Liver (tissue), 9 donors: Measurements from ENCODE around the gene UQCR10. TPM values are rescaled to one million over a fixed set of nuclear protein-coding genes. Genes with fewer than 3 reads are reported as not detected.

ENCODE experiments used
- DNase-seq: peaks from one replicate; pipeline ENCODE4 v3.0.0-alpha.2; 2017; ENCODE audit warnings: low spot score
- H3K27ac ChIP-seq, 2 donors: one replicate each; pipeline ENCODE4 v1.7.0; 2013; ENCODE audit warnings: inconsistent platforms in 2 of 2, low read length in 2 of 2, control low read depth in 1 of 2, low read depth in 1 of 2, mild to moderate bottlenecking in 1 of 2
- H3K27me3 ChIP-seq, 4 donors: one replicate each; pipeline versions ENCODE4 v1.6.1 to v1.7.0; 2013; ENCODE audit warnings: low read length in 3 of 4, inconsistent platforms in 1 of 4, mild to moderate bottlenecking in 1 of 4, moderate library complexity in 1 of 4; ENCODE audit not compliant: control insufficient read depth in 4 of 4, insufficient read depth in 4 of 4
- H3K36me3 ChIP-seq, 4 donors: one replicate each; pipeline versions ENCODE4 v1.6.1 to v1.7.0; 2013; ENCODE audit warnings: low read length in 3 of 4, mild to moderate bottlenecking in 3 of 4, low read depth in 1 of 4, moderate library complexity in 1 of 4; ENCODE audit not compliant: control insufficient read depth in 4 of 4, insufficient read depth in 3 of 4
- H3K4me1 ChIP-seq, 4 donors: one replicate each; pipeline versions ENCODE4 v1.6.1 to v1.7.0; 2013; ENCODE audit warnings: low read length in 3 of 4, mild to moderate bottlenecking in 3 of 4, moderate library complexity in 1 of 4; ENCODE audit not compliant: control insufficient read depth in 4 of 4, insufficient read depth in 4 of 4
- H3K4me3 ChIP-seq, 3 donors: one replicate each; pipeline versions ENCODE4 v1.6.1 to v1.7.0; 2013; ENCODE audit warnings: low read length in 3 of 3, control low read depth in 1 of 3, low read depth in 1 of 3, mild to moderate bottlenecking in 1 of 3
- H3K9ac ChIP-seq, 2 donors: one replicate each; pipeline ENCODE4 v1.7.0; 2013; ENCODE audit warnings: low read length in 2 of 2, mild to moderate bottlenecking in 2 of 2, moderate library complexity in 2 of 2, control low read depth in 1 of 2, low read depth in 1 of 2
- H3K9me3 ChIP-seq, 4 donors: one replicate each; pipeline versions ENCODE4 v1.6.1 to v1.7.0; 2013; ENCODE audit warnings: low read length in 3 of 4; ENCODE audit not compliant: control insufficient read depth in 4 of 4
- EGR1 ChIP-seq, 2 donors: IDR thresholded peaks; 2 replicates each; pipeline ENCODE4 v1.6.1; 2016 to 2018; ENCODE audit warnings: antibody characterized with exemption in 2 of 2, low read depth in 2 of 2
- FOXA1 ChIP-seq: IDR thresholded peaks from 2 replicates; pipeline ENCODE4 v1.6.1; 2016; ENCODE audit warnings: antibody characterized with exemption
- FOXA2 ChIP-seq: IDR thresholded peaks from 2 replicates; pipeline ENCODE4 v1.6.1; 2016; ENCODE audit warnings: antibody characterized with exemption
- GABPA ChIP-seq, 2 donors: IDR thresholded peaks in 1 of 2; conservative IDR thresholded peaks in 1 of 2; 2 replicates each; pipeline ENCODE4 v1.6.1; 2016; ENCODE audit warnings: antibody characterized with exemption in 2 of 2, mild to moderate bottlenecking in 1 of 2, moderate library complexity in 1 of 2
- HNF4A ChIP-seq, 2 donors: conservative IDR thresholded peaks; 2 replicates each; pipeline ENCODE4 v1.6.1; 2016; ENCODE audit warnings: antibody characterized with exemption in 2 of 2, mild to moderate bottlenecking in 2 of 2
- NR2F2 ChIP-seq: IDR thresholded peaks from 2 replicates; pipeline ENCODE4 v1.6.1; 2016; ENCODE audit warnings: antibody characterized with exemption
- RAD21 ChIP-seq, 2 donors: IDR thresholded peaks; 2 replicates each; pipeline ENCODE4 v1.6.1; 2016; ENCODE audit warnings: antibody characterized with exemption in 2 of 2, mild to moderate bottlenecking in 2 of 2
- RXRA ChIP-seq, 2 donors: IDR thresholded peaks; 2 replicates each; pipeline ENCODE4 v1.6.1; 2017 to 2018; ENCODE audit warnings: antibody characterized with exemption in 2 of 2, mild to moderate bottlenecking in 1 of 2
- SP1 ChIP-seq: IDR thresholded peaks from 2 replicates; pipeline ENCODE4 v1.6.1; 2018; ENCODE audit warnings: antibody characterized with exemption, mild to moderate bottlenecking
- TAF1 ChIP-seq: conservative IDR thresholded peaks from 2 replicates; pipeline ENCODE4 v1.6.1; 2016; ENCODE audit warnings: antibody characterized with exemption, mild to moderate bottlenecking
- YY1 ChIP-seq: IDR thresholded peaks from 2 replicates; pipeline ENCODE4 v1.6.1; 2016; ENCODE audit warnings: antibody characterized with exemption, mild to moderate bottlenecking
- WGBS: extraction: QIAGEN DNeasy Blood & Tissue Kit; methylation state at CpG from one replicate; pipeline ENCODE4 v1.1.7; 2013; 5-methylcytosine and 5-hydroxymethylcytosine counted together
- polyA plus RNA-seq, 2 donors: library from polyadenylated mRNA; stranded (reverse) in 1 of 2; unstranded in 1 of 2; fragments of 200-250 nt in 1 of 2; fragments of >200 nt in 1 of 2; fragmentation: Nextera tagmentation in 1 of 2; extraction: Ambion mirVana in 1 of 2; gene quantifications; one replicate each; pipeline versions ENCODE4 v1.2.1 to v1.2.3, GENCODE V29; 2013 to 2015
- total RNA-seq, 2 donors: library from RNA; depleted of rRNA; stranded (reverse); fragments of >200 nt; gene quantifications; one replicate each; pipeline ENCODE4 v1.2.3, GENCODE V29; 2014
- TF ChIP-seq, protein P1 (sequence below): IDR thresholded peaks from 2 replicates; pipeline ENCODE4 v1.6.1; 2016; ENCODE audit warnings: antibody characterized with exemption
- TF ChIP-seq, protein P2 (sequence below): fragments of 150-350 bp; IDR thresholded peaks from 2 replicates; pipeline ENCODE4 v1.5.1; 2017; ENCODE audit warnings: improper control_type of control experiment, low read depth, low read length; ENCODE audit not compliant: missing input control
- TF ChIP-seq, protein P3 (sequence below): IDR thresholded peaks from 2 replicates; pipeline ENCODE4 v1.6.1; 2016; ENCODE audit warnings: antibody characterized with exemption
- TF ChIP-seq, protein P4 (sequence below): IDR thresholded peaks from 2 replicates; pipeline ENCODE4 v1.6.1; 2016; ENCODE audit warnings: antibody characterized with exemption, mild to moderate bottlenecking
- donor health status: healthy.
- donor health status: healthy.
- donor health status: healthy.
- donor health status: healthy.
- donor health status: healthy.

UQCR10 gene
- 10 to 100 TPM; 40.2 to 70.6 TPM for total RNA-seq
- polyA plus RNA-seq: 100 to 1,000 TPM; 133 to 243 TPM

DNA sequence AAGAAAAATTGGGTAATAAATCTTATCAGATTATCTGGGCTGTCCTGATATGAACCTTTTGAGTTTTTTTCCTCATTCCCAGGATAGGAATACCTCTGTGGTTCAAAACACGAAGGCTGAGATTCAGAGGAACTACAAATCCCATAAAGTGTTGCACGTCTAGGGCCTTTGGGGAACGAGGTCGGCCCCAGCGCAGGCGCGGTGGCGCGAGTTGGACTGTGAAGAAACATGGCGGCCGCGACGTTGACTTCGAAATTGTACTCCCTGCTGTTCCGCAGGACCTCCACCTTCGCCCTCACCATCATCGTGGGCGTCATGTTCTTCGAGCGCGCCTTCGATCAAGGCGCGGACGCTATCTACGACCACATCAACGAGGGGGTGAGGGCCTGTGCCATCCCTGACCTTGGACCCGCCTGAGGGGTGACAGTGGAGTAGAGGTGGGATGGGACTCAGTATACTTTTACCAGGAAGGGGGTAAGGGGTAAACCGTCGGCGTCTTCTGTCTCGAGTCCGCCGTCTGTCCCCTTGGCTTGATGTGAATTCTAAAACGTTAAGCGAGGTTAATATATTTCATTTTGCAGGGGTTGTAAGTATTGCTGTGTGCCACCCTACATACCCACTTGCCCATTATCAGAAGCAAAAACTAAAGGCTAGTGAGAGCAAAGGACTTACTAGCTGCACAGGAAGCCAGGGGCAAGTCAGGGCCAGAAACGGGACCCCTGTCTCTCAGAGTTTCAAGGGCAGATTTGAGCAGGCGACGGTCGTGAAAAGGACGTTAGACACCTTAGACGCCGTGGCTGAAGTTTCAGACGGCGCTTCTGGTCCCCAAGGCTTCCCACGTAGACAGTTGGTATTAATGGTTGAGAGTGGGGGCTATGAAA lies at the start of gene UQCR10:
TSS of gene UQCR10 (plus strand) at position 199 of the 881 bp plus-strand sequence. CDS start at position 229, 30 bp downstream.
- Histone ChIP-seq H3K4me3 (peak within 1 kb of the TSS; percentile 68 to 97 (median 85)), H3K27me3 (no peaks in the 10 kb centered on the region), H3K4me1 (peaks cover 5 to 25% (median 19%) of the 10 kb centered on the region in 4 donors), H3K9ac (peak within 1 kb of the TSS; percentile 85 to 88), H3K9me3 (no peaks in the 10 kb centered on the region), H3K36me3 (peaks cover 0 to 16% (median 11%) of the 10 kb centered on the region in 4 donors), H3K27ac (peak within 1 kb of the TSS; percentile 83 to 84)
- WGBS: 11% methylated on average over 46 of the region's 46 CpGs
- TF ChIP-seq YY1 (peak; percentile 98), EGR1 (IDR thresholded peaks at IDR 0.05; ENCODE audit: low read depth in 2 of 2) (no peak), HNF4A (conservative IDR thresholded peaks at IDR 0.05) (peak; percentile 18 to 34), RXRA (IDR thresholded peaks at IDR 0.05) (peak in 1 of 2 donors; percentile 2), NR2F2 (peak; percentile 15), FOXA2 (no peak), FOXA1 (no peak), SP1 (peak; percentile 5), RAD21 (IDR thresholded peaks at IDR 0.05) (peak in 1 of 2 donors; percentile 3)
- TF ChIP-seq, protein P1, sequence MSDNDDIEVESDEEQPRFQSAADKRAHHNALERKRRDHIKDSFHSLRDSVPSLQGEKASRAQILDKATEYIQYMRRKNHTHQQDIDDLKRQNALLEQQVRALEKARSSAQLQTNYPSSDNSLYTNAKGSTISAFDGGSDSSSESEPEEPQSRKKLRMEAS: no peak
- TF ChIP-seq, protein P2, sequence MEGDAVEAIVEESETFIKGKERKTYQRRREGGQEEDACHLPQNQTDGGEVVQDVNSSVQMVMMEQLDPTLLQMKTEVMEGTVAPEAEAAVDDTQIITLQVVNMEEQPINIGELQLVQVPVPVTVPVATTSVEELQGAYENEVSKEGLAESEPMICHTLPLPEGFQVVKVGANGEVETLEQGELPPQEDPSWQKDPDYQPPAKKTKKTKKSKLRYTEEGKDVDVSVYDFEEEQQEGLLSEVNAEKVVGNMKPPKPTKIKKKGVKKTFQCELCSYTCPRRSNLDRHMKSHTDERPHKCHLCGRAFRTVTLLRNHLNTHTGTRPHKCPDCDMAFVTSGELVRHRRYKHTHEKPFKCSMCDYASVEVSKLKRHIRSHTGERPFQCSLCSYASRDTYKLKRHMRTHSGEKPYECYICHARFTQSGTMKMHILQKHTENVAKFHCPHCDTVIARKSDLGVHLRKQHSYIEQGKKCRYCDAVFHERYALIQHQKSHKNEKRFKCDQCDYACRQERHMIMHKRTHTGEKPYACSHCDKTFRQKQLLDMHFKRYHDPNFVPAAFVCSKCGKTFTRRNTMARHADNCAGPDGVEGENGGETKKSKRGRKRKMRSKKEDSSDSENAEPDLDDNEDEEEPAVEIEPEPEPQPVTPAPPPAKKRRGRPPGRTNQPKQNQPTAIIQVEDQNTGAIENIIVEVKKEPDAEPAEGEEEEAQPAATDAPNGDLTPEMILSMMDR: no peak
- peak; percentile 89 for DNase-seq

DNA sequence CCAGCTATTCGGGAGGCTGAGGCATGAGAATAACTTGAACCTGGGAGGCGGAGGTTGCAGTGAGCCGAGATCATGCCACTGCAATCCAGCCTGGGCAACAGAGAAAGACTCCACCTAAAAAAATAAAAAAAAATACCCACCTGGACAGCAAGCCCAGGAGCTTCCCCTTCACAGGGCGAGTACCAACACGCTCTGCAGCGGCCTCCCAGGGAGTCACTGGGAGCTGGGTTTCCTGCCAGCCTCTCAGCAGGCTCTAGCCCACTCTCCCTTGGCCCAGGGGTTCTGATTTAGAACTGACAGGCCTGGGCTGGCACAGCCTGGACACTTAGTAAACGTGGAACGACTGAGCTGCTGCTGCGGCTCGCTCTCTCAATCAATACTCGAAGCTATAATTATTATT lies 49.4 kb upstream of the UQCR10 start:
- peaks cover 0 to 4% (median 2%) of the 10 kb centered on the region in 4 donors for H3K27me3 ChIP-seq
- H3K27ac ChIP-seq: no peak overlapping the region
- no peaks in the 10 kb centered on the region for H3K9me3 ChIP-seq
- 92% methylated on average over 11 of the region's 11 CpGs for WGBS
- H3K4me3 ChIP-seq: no peak overlapping the region
- no peak overlapping the region for H3K9ac ChIP-seq
- H3K36me3 ChIP-seq: no peaks in the 10 kb centered on the region
- peaks cover 0 to 8% (median 2%) of the 10 kb centered on the region in 4 donors for H3K4me1 ChIP-seq
- DNase-seq: no peak
- TF ChIP-seq HNF4A (conservative IDR thresholded peaks at IDR 0.05) (no peak), TAF1 (no peak), GABPA (IDR thresholded peaks at IDR 0.05 in 1 of 2, conservative IDR thresholded peaks at IDR 0.05 in 1 of 2) (no peak), FOXA2 (no peak), NR2F2 (no peak), FOXA1 (no peak), RAD21 (IDR thresholded peaks at IDR 0.05) (no peak)
- TF ChIP-seq, protein P1: no peak
- TF ChIP-seq, protein P2: no peak
- TF ChIP-seq, protein P3, sequence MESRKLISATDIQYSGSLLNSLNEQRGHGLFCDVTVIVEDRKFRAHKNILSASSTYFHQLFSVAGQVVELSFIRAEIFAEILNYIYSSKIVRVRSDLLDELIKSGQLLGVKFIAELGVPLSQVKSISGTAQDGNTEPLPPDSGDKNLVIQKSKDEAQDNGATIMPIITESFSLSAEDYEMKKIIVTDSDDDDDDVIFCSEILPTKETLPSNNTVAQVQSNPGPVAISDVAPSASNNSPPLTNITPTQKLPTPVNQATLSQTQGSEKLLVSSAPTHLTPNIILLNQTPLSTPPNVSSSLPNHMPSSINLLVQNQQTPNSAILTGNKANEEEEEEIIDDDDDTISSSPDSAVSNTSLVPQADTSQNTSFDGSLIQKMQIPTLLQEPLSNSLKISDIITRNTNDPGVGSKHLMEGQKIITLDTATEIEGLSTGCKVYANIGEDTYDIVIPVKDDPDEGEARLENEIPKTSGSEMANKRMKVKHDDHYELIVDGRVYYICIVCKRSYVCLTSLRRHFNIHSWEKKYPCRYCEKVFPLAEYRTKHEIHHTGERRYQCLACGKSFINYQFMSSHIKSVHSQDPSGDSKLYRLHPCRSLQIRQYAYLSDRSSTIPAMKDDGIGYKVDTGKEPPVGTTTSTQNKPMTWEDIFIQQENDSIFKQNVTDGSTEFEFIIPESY: no peak
- TF ChIP-seq, protein P4, sequence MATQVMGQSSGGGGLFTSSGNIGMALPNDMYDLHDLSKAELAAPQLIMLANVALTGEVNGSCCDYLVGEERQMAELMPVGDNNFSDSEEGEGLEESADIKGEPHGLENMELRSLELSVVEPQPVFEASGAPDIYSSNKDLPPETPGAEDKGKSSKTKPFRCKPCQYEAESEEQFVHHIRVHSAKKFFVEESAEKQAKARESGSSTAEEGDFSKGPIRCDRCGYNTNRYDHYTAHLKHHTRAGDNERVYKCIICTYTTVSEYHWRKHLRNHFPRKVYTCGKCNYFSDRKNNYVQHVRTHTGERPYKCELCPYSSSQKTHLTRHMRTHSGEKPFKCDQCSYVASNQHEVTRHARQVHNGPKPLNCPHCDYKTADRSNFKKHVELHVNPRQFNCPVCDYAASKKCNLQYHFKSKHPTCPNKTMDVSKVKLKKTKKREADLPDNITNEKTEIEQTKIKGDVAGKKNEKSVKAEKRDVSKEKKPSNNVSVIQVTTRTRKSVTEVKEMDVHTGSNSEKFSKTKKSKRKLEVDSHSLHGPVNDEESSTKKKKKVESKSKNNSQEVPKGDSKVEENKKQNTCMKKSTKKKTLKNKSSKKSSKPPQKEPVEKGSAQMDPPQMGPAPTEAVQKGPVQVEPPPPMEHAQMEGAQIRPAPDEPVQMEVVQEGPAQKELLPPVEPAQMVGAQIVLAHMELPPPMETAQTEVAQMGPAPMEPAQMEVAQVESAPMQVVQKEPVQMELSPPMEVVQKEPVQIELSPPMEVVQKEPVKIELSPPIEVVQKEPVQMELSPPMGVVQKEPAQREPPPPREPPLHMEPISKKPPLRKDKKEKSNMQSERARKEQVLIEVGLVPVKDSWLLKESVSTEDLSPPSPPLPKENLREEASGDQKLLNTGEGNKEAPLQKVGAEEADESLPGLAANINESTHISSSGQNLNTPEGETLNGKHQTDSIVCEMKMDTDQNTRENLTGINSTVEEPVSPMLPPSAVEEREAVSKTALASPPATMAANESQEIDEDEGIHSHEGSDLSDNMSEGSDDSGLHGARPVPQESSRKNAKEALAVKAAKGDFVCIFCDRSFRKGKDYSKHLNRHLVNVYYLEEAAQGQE: no peak
